ENCODE results near the gene ARHGAP18. TPM values are rescaled to one million over a fixed set of nuclear protein-coding genes. Genes with fewer than 3 reads are reported as not detected.
"Not testable (repeated sequence)": the region's sequence is repeated elsewhere in the genome, so short reads cannot be mapped to it uniquely, and the experiment has no call there.

ARHGAP18 gene
- total and polyA plus RNA-seq, 2 experiments from 2014 or later: 0.45 to 1.3 TPM

DNA sequence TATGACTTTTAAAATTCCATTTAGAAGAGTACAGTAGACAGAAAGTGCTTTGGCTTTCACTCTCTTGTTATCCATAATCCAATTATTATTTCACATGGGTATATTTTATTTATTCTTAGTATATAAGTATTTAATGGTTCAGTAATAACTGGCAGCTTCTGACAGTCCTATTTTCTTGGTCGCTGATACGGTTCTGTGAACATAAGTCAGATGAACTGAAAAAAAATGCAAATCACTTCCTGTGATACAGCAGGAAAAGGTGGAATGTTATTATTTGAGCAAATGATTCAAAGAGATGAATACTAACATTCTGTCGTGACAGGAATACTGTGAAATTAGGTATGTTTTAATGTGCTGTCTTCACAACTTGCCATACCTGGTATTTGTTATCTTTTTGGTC lies 132.3 kb downstream of the ARHGAP18 start:
- no peaks in the 10 kb centered on the region for H3K9me3 ChIP-seq (ENCODE audit: low read depth)
- H3K4me1 ChIP-seq (ENCODE audit: low read depth): no peaks in the 10 kb centered on the region
- H3K27ac ChIP-seq: no peak overlapping the region
- H3K4me3 ChIP-seq: no peak overlapping the region
- TF ChIP-seq, protein P1, sequence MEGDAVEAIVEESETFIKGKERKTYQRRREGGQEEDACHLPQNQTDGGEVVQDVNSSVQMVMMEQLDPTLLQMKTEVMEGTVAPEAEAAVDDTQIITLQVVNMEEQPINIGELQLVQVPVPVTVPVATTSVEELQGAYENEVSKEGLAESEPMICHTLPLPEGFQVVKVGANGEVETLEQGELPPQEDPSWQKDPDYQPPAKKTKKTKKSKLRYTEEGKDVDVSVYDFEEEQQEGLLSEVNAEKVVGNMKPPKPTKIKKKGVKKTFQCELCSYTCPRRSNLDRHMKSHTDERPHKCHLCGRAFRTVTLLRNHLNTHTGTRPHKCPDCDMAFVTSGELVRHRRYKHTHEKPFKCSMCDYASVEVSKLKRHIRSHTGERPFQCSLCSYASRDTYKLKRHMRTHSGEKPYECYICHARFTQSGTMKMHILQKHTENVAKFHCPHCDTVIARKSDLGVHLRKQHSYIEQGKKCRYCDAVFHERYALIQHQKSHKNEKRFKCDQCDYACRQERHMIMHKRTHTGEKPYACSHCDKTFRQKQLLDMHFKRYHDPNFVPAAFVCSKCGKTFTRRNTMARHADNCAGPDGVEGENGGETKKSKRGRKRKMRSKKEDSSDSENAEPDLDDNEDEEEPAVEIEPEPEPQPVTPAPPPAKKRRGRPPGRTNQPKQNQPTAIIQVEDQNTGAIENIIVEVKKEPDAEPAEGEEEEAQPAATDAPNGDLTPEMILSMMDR (IDR thresholded peaks at IDR 0.05; ENCODE audit: low read depth, low read length): no peak
- DNase-seq (ENCODE audit: low read depth in 1 of 2, low spot score in 1 of 2): no peak
- no peaks in the 10 kb centered on the region for H3K27me3 ChIP-seq
- no peaks in the 10 kb centered on the region for H3K36me3 ChIP-seq

DNA sequence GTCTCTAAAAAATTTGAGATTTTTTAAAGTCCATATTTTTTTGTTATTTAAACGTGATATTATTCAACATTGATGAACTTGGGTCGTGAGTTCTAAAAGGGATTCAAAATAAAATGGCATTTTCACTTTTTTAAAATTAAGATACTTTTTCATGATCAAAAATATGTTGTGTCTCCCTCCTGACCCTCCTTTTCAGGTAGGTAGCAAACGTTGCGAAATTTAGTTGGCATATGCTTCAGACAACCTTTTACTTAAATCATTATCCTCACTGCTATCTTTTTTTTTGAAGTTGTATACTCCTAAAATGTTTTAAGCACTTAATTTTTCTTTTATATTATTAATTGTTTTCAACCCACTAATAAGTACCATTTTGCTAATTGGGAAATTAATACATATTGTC lies 133.5 kb downstream of the ARHGAP18 start:
- no peak overlapping the region for H3K27ac ChIP-seq
- H3K4me1 ChIP-seq (ENCODE audit: low read depth): no peaks in the 10 kb centered on the region
- no peaks in the 10 kb centered on the region for H3K9me3 ChIP-seq (ENCODE audit: low read depth)
- TF ChIP-seq, protein P1 (IDR thresholded peaks at IDR 0.05; ENCODE audit: low read depth, low read length): no peak
- no peak for DNase-seq (ENCODE audit: low read depth in 1 of 2, low spot score in 1 of 2)
- no peaks in the 10 kb centered on the region for H3K36me3 ChIP-seq
- H3K27me3 ChIP-seq: no peaks in the 10 kb centered on the region
- no peak overlapping the region for H3K4me3 ChIP-seq

DNA sequence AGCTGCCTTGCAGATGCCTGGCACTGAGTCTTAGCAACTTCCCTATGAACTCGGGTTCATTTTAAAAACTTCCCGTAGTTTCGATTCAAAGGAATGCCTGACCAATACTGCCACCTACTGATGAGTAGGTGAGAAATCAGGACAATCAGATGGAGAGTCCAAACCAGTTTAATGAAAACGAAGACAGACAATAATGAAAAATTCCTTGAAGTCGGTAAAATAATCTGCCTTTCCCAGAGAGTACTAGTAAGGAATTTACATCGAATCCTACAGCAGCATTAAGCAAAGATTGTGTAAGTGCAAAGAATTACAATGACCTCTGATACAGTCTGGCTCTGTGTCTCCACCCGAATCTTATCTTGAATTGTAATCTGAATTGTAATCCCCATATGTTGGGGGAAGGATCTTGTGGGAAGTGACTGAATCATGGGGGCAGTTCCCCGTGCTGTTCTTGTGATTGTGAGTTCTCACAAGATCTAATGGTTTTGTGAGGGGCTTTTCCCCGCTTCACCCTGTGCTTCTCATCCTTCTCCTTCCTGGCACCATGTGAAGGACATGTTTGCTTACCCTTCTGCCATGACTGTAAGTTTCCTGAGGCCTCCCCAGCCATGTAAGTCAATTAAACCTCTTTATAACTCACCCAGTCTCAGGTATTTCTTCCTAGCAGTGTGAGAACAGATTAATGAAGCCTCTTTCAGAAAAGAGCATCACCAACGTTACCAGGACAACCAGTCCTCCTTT lies 134.4 kb downstream of the ARHGAP18 start:
- DNase-seq (ENCODE audit: low read depth in 1 of 2, low spot score in 1 of 2): peak; percentile 59 to 78
- no peak overlapping the region for H3K27ac ChIP-seq
- no peaks in the 10 kb centered on the region for H3K36me3 ChIP-seq
- no peaks in the 10 kb centered on the region for H3K9me3 ChIP-seq (ENCODE audit: low read depth)
- H3K4me3 ChIP-seq: no peak overlapping the region
- H3K27me3 ChIP-seq: no peaks in the 10 kb centered on the region
- TF ChIP-seq, protein P1 (IDR thresholded peaks at IDR 0.05; ENCODE audit: low read depth, low read length): peak; percentile 71
- H3K4me1 ChIP-seq (ENCODE audit: low read depth): no peaks in the 10 kb centered on the region

DNA sequence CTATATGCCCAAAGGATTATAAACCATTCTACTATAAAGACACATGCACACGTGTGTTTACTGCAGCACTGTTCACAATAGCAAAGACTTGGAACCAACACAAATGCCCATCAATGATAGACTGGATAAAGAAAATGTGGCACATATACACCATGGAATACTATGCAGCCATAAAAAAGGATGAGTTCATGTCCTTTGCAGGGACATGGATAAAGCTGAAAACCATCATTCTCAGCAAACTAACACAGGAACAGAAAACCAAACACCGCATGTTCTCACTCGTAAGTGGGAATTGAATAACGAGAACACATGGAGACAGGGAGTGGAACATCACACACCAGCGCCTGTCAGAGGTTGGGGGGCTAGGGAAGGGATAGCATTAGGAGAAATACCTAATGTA lies 135.4 kb downstream of the ARHGAP18 start:
- H3K36me3 ChIP-seq; H3K27ac ChIP-seq; H3K9me3 ChIP-seq (ENCODE audit: low read depth); H3K4me3 ChIP-seq; H3K27me3 ChIP-seq; DNase-seq (ENCODE audit: low read depth in 1 of 2, low spot score in 1 of 2); H3K4me1 ChIP-seq (ENCODE audit: low read depth): not testable (repeated sequence)

DNA sequence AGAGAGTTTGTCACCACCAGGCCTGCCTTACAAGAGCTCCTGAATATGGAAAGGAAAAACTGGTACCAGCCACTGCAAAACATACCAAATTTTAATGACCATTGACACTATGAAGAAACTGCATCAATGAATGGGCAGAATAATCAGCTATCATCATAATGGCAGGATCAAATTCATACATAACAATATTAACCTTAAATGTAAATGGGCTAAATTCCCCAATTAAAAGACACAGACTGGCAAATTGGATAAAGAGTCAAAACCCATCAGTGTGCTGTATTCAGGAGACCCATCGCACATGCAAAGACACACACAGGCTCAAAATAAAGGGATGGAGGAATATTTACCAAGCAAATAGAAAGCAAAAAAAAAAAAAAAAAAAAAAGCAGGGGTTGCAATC lies 139.0 kb downstream of the ARHGAP18 start:
- H3K27ac ChIP-seq; H3K4me1 ChIP-seq (ENCODE audit: low read depth); DNase-seq (ENCODE audit: low read depth in 1 of 2, low spot score in 1 of 2); H3K27me3 ChIP-seq; H3K9me3 ChIP-seq (ENCODE audit: low read depth); H3K4me3 ChIP-seq; H3K36me3 ChIP-seq: not testable (repeated sequence)

DNA sequence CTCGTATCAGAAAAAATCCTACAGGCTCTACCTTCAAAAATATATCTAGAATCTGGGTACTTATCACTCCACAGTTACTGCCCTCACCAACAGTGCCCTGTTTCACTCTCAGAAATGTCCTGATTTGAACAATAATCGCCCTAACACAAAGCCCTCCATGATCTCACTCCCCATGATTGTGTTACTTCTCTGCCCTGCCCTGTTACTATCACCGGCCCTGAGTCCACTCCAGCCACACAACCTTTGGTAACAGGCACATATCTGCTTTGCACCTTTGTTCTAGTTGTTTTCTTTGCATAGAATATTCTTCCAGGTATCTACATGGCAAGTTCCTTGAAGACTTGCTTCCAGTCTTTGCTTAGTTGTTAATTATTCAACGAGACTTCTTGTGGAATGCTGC lies 142.0 kb downstream of the ARHGAP18 start:
- TF ChIP-seq, protein P1 (IDR thresholded peaks at IDR 0.05; ENCODE audit: low read depth, low read length): no peak
- H3K9me3 ChIP-seq (ENCODE audit: low read depth): no peaks in the 10 kb centered on the region
- no peak for DNase-seq (ENCODE audit: low read depth in 1 of 2, low spot score in 1 of 2)

More for the DNA sequence above, 142.0 kb downstream of the ARHGAP18 start:
- no peaks in the 10 kb centered on the region for H3K36me3 ChIP-seq
- no peak overlapping the region for H3K27ac ChIP-seq
- peaks cover 11% of the 10 kb centered on the region for H3K4me1 ChIP-seq (ENCODE audit: low read depth)
- no peak overlapping the region for H3K4me3 ChIP-seq
- H3K27me3 ChIP-seq: no peaks in the 10 kb centered on the region
